ENCODE measurements around the gene PRRX2. TPM values are rescaled to one million over a fixed set of nuclear protein-coding genes. Genes with fewer than 3 reads are reported as not detected.

Gene PRRX2
- total and polyA plus RNA-seq, 9 of the 15 experiments (the other 6 are each of a cell fraction or from before 2014, with no cell fraction given), result 0.21 TPM; not detected in 8

DNA sequence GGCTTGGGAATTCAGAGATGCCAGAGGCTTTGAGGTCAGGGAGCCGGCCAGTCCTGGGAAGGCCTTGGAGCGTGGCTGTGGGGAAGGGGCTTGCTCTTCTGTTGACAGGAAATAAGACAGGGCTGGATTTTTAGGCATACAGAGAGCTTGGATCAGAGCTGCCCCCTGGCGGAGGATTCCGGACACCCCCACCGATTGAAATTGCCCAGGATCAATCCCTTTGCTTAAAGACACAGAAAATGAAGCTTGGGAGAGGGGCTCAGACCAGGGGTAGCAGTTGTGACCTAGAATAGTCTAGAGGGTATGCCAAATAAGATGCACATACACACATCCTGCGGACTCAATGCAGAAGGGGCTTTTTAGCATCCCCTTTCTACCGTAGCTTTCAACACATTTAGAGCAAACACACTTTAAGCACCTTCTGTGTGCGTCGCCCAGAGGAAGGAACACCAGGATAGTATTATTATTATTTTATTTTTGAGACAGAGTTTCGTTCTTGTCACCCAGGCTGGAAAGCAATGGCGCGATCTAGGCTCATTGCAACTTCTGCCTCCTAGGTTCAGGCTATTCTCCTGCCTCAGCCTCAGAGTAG is 41.2 kb upstream of the PRRX2 start (continued):
- TF ChIP-seq, protein P1, sequence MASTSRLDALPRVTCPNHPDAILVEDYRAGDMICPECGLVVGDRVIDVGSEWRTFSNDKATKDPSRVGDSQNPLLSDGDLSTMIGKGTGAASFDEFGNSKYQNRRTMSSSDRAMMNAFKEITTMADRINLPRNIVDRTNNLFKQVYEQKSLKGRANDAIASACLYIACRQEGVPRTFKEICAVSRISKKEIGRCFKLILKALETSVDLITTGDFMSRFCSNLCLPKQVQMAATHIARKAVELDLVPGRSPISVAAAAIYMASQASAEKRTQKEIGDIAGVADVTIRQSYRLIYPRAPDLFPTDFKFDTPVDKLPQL (IDR thresholded peaks at IDR 0.05; ENCODE audit: extremely low read depth, insufficient read length), result no peak
- TF ChIP-seq BRF1 (IDR thresholded peaks at IDR 0.05; ENCODE audit: borderline replicate concordance, extremely low read depth, insufficient read length), result no peak
- TF ChIP-seq TAL1 (IDR thresholded peaks at IDR 0.05), result no peak

DNA sequence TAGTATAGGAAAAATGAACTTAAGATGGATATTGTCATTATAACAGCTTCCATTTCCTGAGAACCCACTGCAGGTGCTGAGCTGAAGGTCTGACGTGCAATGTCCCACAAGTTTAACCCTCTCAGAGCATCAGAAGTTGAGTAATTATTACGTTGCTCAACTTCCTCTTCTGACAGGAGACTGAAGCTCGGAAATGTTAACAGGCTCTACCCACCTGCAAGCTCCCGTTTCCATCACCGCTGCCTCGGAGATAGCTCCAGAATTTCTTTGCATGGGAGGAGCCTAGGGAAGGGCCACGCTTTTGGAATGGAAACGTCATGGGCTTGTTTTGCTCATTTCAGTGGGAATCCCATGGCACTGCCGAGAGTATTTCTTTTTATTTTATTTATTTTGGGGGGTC is 40.5 kb upstream of the PRRX2 start:
- Histone ChIP-seq H3K27me3 (ENCODE audit: control insufficient read depth in 2 of 2, insufficient read depth in 2 of 2, low read length in 2 of 2) (peaks cover 0 to 9% of the 10 kb centered on the region in 2 experiments; a peak in 1 of 5 replicates), H4K20me1 (replicated peaks; ENCODE audit: control insufficient read depth, insufficient read depth, low read length) (peaks cover 33% of the 10 kb centered on the region), H3K27ac (ENCODE audit: extremely low read depth, low read depth, low read length) (peak overlapping the region; percentile 73; the same call in 2 of the 3 replicates), H3K4me1 (replicated peaks in 1 of 2; ENCODE audit: control insufficient read depth in 2 of 2, insufficient read depth in 2 of 2, low read length in 2 of 2) (peaks cover 32 to 48% of the 10 kb centered on the region in 2 experiments), H3K36me3 (ENCODE audit: control insufficient read depth, insufficient read depth, low read length) (peaks cover 27% of the 10 kb centered on the region), H3K9me3 (replicated peaks; ENCODE audit: control insufficient read depth, insufficient read depth, low read depth, low read length) (no peaks in the 10 kb centered on the region), H3K4me3 (peak overlapping the region; percentile 67; the same call in 1 of the 2 replicates), H3K9ac (ENCODE audit: insufficient read depth in 1 of 2, low read depth in 2 of 2, low read length in 2 of 2) (peak overlapping the region; percentile 15 to 87; a peak in 3 of 4 replicates), H2AFZ (ENCODE audit: low read depth, low read length) (peak overlapping the region; percentile 63), H3K4me2 (ENCODE audit: insufficient read depth, low read length) (peak overlapping the region; percentile 94), H3K9me1 (ENCODE audit: control insufficient read depth, insufficient read depth, low read length) (no peaks in the 10 kb centered on the region), H3K79me2 (ENCODE audit: control insufficient read depth, insufficient read depth, low read length) (peaks cover 40% of the 10 kb centered on the region)
- intact Hi-C loops (cut with micrococcal nuclease), result loop anchor here (1.0 kb wide), 2 partner anchors 14 to 486 kb away; no protein-coding TSS in a partner anchor
- ChIA-PET CTCF (ENCODE audit: low intra/inter-chr PET ratio) (interaction anchor here (1.7 to 1.9 kb wide), 2 partner anchors 14 to 494 kb away, joined by 8 to 11 read pairs; no protein-coding TSS in a partner anchor), POLR2A (interaction anchor here (0.6 to 2.8 kb wide), 8 partner anchors 11 to 532 kb away, joined by 3 to 18 read pairs (median 4); no protein-coding TSS in a partner anchor)
- FAIRE-seq (peak; percentile 75), DNase-seq (ENCODE audit: extremely low read depth in 1 of 4, low spot score in 3 of 4) (peak in 2 of 4 experiments; percentile 47 to 67), ATAC-seq (peak; percentile 40)
- in situ Hi-C loops (cut with MboI), result loop anchor here (25.0 kb wide), 1 partner anchor 288 kb away; no protein-coding TSS in a partner anchor
- BruUV-seq (replicated peaks), result no TSS peak
- 4% methylated on average over 9 of the region's 9 CpGs for WGBS (ENCODE audit: insufficient coverage, low coverage, missing lambda C conversion rate)
- TF ChIP-seq KAT8 (IDR thresholded peaks at IDR 0.05; ENCODE audit: low read depth), result no peak
- peak; percentile 94 for TF ChIP-seq CEBPB (tag; IDR thresholded peaks at IDR 0.05)
- TF ChIP-seq, protein P2, sequence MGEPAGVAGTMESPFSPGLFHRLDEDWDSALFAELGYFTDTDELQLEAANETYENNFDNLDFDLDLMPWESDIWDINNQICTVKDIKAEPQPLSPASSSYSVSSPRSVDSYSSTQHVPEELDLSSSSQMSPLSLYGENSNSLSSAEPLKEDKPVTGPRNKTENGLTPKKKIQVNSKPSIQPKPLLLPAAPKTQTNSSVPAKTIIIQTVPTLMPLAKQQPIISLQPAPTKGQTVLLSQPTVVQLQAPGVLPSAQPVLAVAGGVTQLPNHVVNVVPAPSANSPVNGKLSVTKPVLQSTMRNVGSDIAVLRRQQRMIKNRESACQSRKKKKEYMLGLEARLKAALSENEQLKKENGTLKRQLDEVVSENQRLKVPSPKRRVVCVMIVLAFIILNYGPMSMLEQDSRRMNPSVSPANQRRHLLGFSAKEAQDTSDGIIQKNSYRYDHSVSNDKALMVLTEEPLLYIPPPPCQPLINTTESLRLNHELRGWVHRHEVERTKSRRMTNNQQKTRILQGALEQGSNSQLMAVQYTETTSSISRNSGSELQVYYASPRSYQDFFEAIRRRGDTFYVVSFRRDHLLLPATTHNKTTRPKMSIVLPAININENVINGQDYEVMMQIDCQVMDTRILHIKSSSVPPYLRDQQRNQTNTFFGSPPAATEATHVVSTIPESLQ (CRISPR knock-in tag; IDR thresholded peaks at IDR 0.05), result no peak
- no peak for TF ChIP-seq ZNF76 (CRISPR knock-in tag; IDR thresholded peaks at IDR 0.05; ENCODE audit: borderline replicate concordance)
- TF ChIP-seq ZFP91 (CRISPR knock-in tag; IDR thresholded peaks at IDR 0.05), result no peak
- TF ChIP-seq TFAM (CRISPR knock-in tag; conservative IDR thresholded peaks at IDR 0.05), result no peak
- TF ChIP-seq EP400 (IDR thresholded peaks at IDR 0.05), result no peak
- no peak for TF ChIP-seq ZC3H11A (IDR thresholded peaks at IDR 0.05; ENCODE audit: low read depth, low read length)
- no peak for TF ChIP-seq PTTG1 (tag; IDR thresholded peaks at IDR 0.05; ENCODE audit: low read depth)
- no peak for TF ChIP-seq ATF1 (CRISPR knock-in tag; IDR thresholded peaks at IDR 0.05)
- TF ChIP-seq ATF1 (tag; IDR thresholded peaks at IDR 0.05), result peak; percentile 37
- TF ChIP-seq ESRRB (CRISPR knock-in tag; IDR thresholded peaks at IDR 0.05; ENCODE audit: borderline replicate concordance), result no peak
- 0 out of 2 replicates have a peak, but pooled peaks have one; percentile 22 for TF ChIP-seq SPI1 (IDR thresholded peaks at IDR 0.05; ENCODE audit: borderline replicate concordance, low read depth, low read length)
- no peak for TF ChIP-seq NCOA1 (IDR thresholded peaks at IDR 0.05; ENCODE audit: low read depth)
- peak; percentile 15; the same call in 1 of the 2 replicates for TF ChIP-seq ARID1B (IDR thresholded peaks at IDR 0.05)

All from K562 (cell line).